Neural cell (in vitro differentiated cells): ENCODE measurements around the gene EFCAB11. TPM values are rescaled to one million over a fixed set of nuclear protein-coding genes. Genes with fewer than 3 reads are reported as not detected.

Experiments
- H2AFZ ChIP-seq: fragments of 200-600, 300-800 bp; sonication (generic), shearing (Covaris generic); 2 replicates; pipeline ENCODE4 v1.6.0; 2014; ENCODE audit warnings: low read depth, mild to moderate bottlenecking, antibody characterized with exemption, low read length, moderate library complexity
- H3F3A ChIP-seq: fragments of 200-600 bp; shearing (Covaris generic); 2 replicates; pipeline ENCODE4 v1.6.1; 2016; ENCODE audit warnings: mild to moderate bottlenecking, moderate library complexity, mixed read lengths, antibody characterized with exemption, low read length; ENCODE audit not compliant: insufficient read depth, poor library complexity, severe bottlenecking
- H3K27ac ChIP-seq: fragments of 200-600, 300-800 bp; sonication (generic), shearing (Covaris generic); 2 replicates; pipeline ENCODE4 v1.5.1; 2014; ENCODE audit warnings: mild to moderate bottlenecking, low read length, moderate library complexity
- H3K27me3 ChIP-seq: fragments of 300-800, 200-600 bp; sonication (generic), shearing (Covaris generic); 2 replicates; pipeline ENCODE4 v1.6.0; 2014; ENCODE audit warnings: mild to moderate bottlenecking, low read depth, low read length, moderate library complexity; ENCODE audit not compliant: insufficient read depth
- H3K36me3 ChIP-seq: fragments of 300-800, 200-600 bp; sonication (generic), shearing (Covaris generic); 2 replicates; pipeline ENCODE4 v1.5.1; 2014; ENCODE audit warnings: mild to moderate bottlenecking, antibody characterized with exemption, low read length, moderate library complexity; ENCODE audit not compliant: insufficient read depth
- H3K4me2 ChIP-seq: fragments of 300-800, 200-600 bp; sonication (generic), shearing (Covaris generic); 2 replicates; pipeline ENCODE4 v1.6.0; 2014; ENCODE audit warnings: mild to moderate bottlenecking, low read length
- H3K4me3 ChIP-seq: fragments of 300-800, 200-600 bp; sonication (generic), shearing (Covaris generic); 2 replicates; pipeline ENCODE4 v1.5.1; 2014; ENCODE audit warnings: mild to moderate bottlenecking, low read length, moderate library complexity
- H3K79me2 ChIP-seq: fragments of 200-600 bp; shearing (Covaris generic); replicated peaks from 2 replicates; pipeline ENCODE4 v1.6.0; 2014; ENCODE audit warnings: mild to moderate bottlenecking, low read length, moderate library complexity; ENCODE audit not compliant: insufficient read depth
- H3K9ac ChIP-seq: fragments of 300-800, 200-600 bp; sonication (generic), shearing (Covaris generic); 2 replicates; pipeline ENCODE4 v1.6.1; 2016; ENCODE audit warnings: mild to moderate bottlenecking, low read length, mixed read lengths
- H3K9me2 ChIP-seq: fragments of 200-600 bp; shearing (Covaris generic); 2 replicates; pipeline ENCODE4 v1.6.1; 2016; ENCODE audit warnings: mild to moderate bottlenecking, low read length, mixed read lengths; ENCODE audit not compliant: insufficient read depth
- H3K9me3 ChIP-seq: fragments of 200-600, 300-800 bp; sonication (generic), shearing (Covaris generic); 2 replicates; pipeline ENCODE4 v1.6.1; 2016; ENCODE audit warnings: mild to moderate bottlenecking, mixed run types, low read length, moderate library complexity, mixed read lengths
- H4K20me1 ChIP-seq: fragments of 200-600 bp; shearing (Covaris generic); 2 replicates; pipeline ENCODE4 v1.6.1; 2016; ENCODE audit warnings: mild to moderate bottlenecking, mixed run types; ENCODE audit not compliant: insufficient read depth
- EP300 ChIP-seq: fragments of 450-650 bp; conservative IDR thresholded peaks from 2 replicates; pipeline ENCODE4 v1.6.1; 2014; ENCODE audit warnings: antibody characterized with exemption, mild to moderate bottlenecking, moderate library complexity; ENCODE audit not compliant: poor library complexity, severe bottlenecking
- EZH2 ChIP-seq: fragments of 200-600, 300-800 bp; shearing (Covaris generic), sonication (generic); IDR thresholded peaks from 2 replicates; pipeline ENCODE4 v1.6.1; 2014; ENCODE audit warnings: antibody characterized with exemption, low read length, borderline replicate concordance, mild to moderate bottlenecking; ENCODE audit not compliant: insufficient read depth, poor library complexity, severe bottlenecking
- MXI1 ChIP-seq: fragments of 450-650 bp; conservative IDR thresholded peaks from 2 replicates; pipeline ENCODE4 v1.6.1; 2014; ENCODE audit warnings: antibody characterized with exemption, mild to moderate bottlenecking; ENCODE audit not compliant: poor library complexity, severe bottlenecking
- POLR2AphosphoS5 ChIP-seq: IDR thresholded peaks from 2 replicates; pipeline ENCODE4 v1.6.1; 2012
- RAD21 ChIP-seq: fragments of 450-650 bp; conservative IDR thresholded peaks from 2 replicates; pipeline ENCODE4 v1.6.1; 2014; ENCODE audit warnings: antibody characterized with exemption, mild to moderate bottlenecking, moderate library complexity
- REST ChIP-seq: IDR thresholded peaks from 2 replicates; pipeline ENCODE4 v1.6.1; 2012; ENCODE audit warnings: borderline replicate concordance
- SMC3 ChIP-seq: fragments of 450-650 bp; conservative IDR thresholded peaks from 2 replicates; pipeline ENCODE4 v1.6.1; 2014; ENCODE audit warnings: antibody characterized with exemption, mild to moderate bottlenecking, moderate library complexity; ENCODE audit not compliant: poor library complexity
- TAF1 ChIP-seq: IDR thresholded peaks from 2 replicates; pipeline ENCODE4 v1.6.1; 2012; ENCODE audit warnings: low read depth
- polyA plus RNA-seq: library from polyadenylated mRNA; depleted of rRNA; stranded (reverse); fragments of >200 nt; gene quantifications from 2 replicates; pipeline ENCODE4 v1.2.3, GENCODE V29; 2014
- TF ChIP-seq, protein P1 (sequence below): fragments of 450-650 bp; IDR thresholded peaks from 2 replicates; pipeline ENCODE4 v1.5.1; 2014; ENCODE audit warnings: antibody characterized with exemption, mild to moderate bottlenecking, moderate library complexity; ENCODE audit not compliant: poor library complexity, severe bottlenecking

Gene EFCAB11
- polyA plus RNA-seq, 1 donor from 2014 or later, result 7.9 TPM

- Histone ChIP-seq H3K79me2 (no peaks in the 10 kb centered on the region), H3K9me3 (no peaks in the 10 kb centered on the region), H3K9me2 (no peaks in the 10 kb centered on the region), H3K27me3 (no peaks in the 10 kb centered on the region), H3K4me2 (no peak overlapping the region), H4K20me1 (no peaks in the 10 kb centered on the region), H3K27ac (no peak overlapping the region), H3F3A (no peaks in the 10 kb centered on the region), H2AFZ (no peak overlapping the region), H3K9ac (no peak overlapping the region), H3K36me3 (no peaks in the 10 kb centered on the region), H3K4me3 (no peak overlapping the region)
- TF ChIP-seq EP300, result no peak
- no peak for TF ChIP-seq TAF1
- no peak for TF ChIP-seq RAD21
Observed at GRCh38 chr14:89750908-89751392, 203.6 kb downstream of the EFCAB11 start.

DNA sequence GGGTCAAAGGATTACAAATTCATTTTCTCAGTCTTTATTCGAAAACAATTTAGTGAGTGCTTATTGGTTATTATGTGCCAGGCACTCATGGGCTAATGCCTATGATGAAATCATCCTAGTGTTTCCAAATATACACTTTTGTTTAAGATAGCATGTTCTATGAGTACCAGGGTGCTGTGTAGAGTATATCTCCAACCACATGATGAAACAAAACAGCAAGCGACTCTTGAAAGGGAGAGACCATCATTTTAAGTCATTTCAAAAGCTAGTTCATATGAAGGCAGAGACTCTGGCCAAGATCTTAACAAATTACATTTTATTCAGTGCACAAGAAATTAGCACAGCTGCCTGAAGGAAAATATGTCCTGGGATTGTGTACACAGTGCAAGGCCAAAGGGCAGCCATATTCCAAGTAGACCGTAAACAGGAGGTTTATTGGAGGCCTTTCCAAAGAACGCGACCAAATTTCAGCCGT is 204.2 kb downstream of the EFCAB11 start:
- no peaks in the 10 kb centered on the region for H3K9me3 ChIP-seq
- no peaks in the 10 kb centered on the region for H3K9me2 ChIP-seq
- no peaks in the 10 kb centered on the region for H4K20me1 ChIP-seq
- no peak overlapping the region for H2AFZ ChIP-seq
- no peak overlapping the region for H3K4me3 ChIP-seq
- H3K36me3 ChIP-seq, result no peaks in the 10 kb centered on the region
- no peak for TF ChIP-seq REST
- TF ChIP-seq MXI1, result no peak
- TF ChIP-seq EZH2, result no peak
- TF ChIP-seq, protein P1, sequence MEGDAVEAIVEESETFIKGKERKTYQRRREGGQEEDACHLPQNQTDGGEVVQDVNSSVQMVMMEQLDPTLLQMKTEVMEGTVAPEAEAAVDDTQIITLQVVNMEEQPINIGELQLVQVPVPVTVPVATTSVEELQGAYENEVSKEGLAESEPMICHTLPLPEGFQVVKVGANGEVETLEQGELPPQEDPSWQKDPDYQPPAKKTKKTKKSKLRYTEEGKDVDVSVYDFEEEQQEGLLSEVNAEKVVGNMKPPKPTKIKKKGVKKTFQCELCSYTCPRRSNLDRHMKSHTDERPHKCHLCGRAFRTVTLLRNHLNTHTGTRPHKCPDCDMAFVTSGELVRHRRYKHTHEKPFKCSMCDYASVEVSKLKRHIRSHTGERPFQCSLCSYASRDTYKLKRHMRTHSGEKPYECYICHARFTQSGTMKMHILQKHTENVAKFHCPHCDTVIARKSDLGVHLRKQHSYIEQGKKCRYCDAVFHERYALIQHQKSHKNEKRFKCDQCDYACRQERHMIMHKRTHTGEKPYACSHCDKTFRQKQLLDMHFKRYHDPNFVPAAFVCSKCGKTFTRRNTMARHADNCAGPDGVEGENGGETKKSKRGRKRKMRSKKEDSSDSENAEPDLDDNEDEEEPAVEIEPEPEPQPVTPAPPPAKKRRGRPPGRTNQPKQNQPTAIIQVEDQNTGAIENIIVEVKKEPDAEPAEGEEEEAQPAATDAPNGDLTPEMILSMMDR, result no peak
- no peak for TF ChIP-seq SMC3
- no peak for TF ChIP-seq TAF1
- TF ChIP-seq EP300, result no peak
- TF ChIP-seq RAD21, result no peak
- no peak for TF ChIP-seq POLR2AphosphoS5
- H3K27ac ChIP-seq, result no peak overlapping the region
- no peaks in the 10 kb centered on the region for H3K79me2 ChIP-seq
- H3K9ac ChIP-seq, result no peak overlapping the region
- H3K27me3 ChIP-seq, result no peaks in the 10 kb centered on the region
- H3F3A ChIP-seq, result no peaks in the 10 kb centered on the region
- H3K4me2 ChIP-seq, result no peak overlapping the region
